Measurements from ENCODE around the gene CRBN.

CRBN gene

GRCh38 chr3:3102751-3103150, 76.7 kb downstream of the CRBN start:
- Histone ChIP-seq H3K36me3 (ENCODE audit: control insufficient read depth, insufficient read depth, low read length) (no peaks in the 10 kb centered on the region), H3K9me3 (ENCODE audit: control insufficient read depth, low read length) (no peaks in the 10 kb centered on the region), H3K4me1 (ENCODE audit: control insufficient read depth, insufficient read depth, low read length, poor library complexity, severe bottlenecking) (no peaks in the 10 kb centered on the region), H3K27ac (ENCODE audit: insufficient read depth, low read length, poor library complexity, severe bottlenecking) (no peak overlapping the region), H3K4me3 (ENCODE audit: insufficient read depth, low read depth, low read length, poor library complexity, severe bottlenecking) (no peak overlapping the region), H3K27me3 (replicated peaks; ENCODE audit: control insufficient read depth, insufficient read depth, low read length, poor library complexity, severe bottlenecking) (no peaks in the 10 kb centered on the region)
- DNase-seq = no peak

- no peak for DNase-seq
Measured at GRCh38 chr3:3101660-3102458, 77.6 kb downstream of the CRBN start.

More at GRCh38 chr3:3101660-3102458, 77.6 kb downstream of the CRBN start:
- Histone ChIP-seq H3K9me3 (ENCODE audit: control insufficient read depth, low read length) (no peaks in the 10 kb centered on the region), H3K36me3 (ENCODE audit: control insufficient read depth, insufficient read depth, low read length) (no peaks in the 10 kb centered on the region), H3K4me1 (ENCODE audit: control insufficient read depth, insufficient read depth, low read length, poor library complexity, severe bottlenecking) (no peaks in the 10 kb centered on the region), H3K4me3 (ENCODE audit: insufficient read depth, low read depth, low read length, poor library complexity, severe bottlenecking) (no peak overlapping the region), H3K27me3 (replicated peaks; ENCODE audit: control insufficient read depth, insufficient read depth, low read length, poor library complexity, severe bottlenecking) (no peaks in the 10 kb centered on the region), H3K27ac (ENCODE audit: insufficient read depth, low read length, poor library complexity, severe bottlenecking) (no peak overlapping the region)

All from effector memory CD4-positive, alpha-beta T cell (primary cell).